ENCODE measurements around the gene R3HDM2.

The R3HDM2 gene

DNA sequence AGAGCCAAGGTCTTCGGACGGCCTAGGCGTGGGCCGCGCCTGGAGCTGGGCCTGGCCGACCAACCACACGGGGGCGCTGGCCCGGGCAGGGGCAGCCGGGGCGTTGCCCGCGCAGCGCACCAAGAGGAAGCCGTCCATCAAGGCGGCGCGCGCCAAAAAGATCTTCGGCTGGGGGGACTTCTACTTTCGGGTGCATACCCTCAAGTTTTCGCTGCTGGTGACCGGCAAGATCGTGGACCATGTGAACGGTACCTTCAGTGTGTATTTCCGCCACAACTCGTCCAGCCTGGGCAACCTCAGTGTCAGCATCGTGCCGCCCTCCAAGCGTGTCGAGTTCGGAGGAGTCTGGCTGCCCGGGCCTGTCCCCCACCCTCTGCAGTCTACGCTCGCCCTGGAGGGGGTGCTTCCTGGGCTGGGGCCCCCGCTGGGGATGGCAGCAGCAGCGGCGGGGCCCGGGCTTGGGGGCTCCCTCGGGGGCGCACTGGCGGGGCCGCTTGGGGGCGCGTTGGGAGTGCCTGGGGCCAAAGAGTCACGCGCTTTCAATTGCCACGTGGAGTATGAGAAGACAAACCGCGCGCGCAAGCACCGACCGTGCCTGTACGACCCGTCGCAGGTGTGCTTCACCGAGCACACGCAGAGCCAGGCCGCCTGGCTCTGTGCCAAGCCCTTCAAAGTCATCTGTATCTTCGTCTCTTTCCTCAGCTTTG, 205.7 kb downstream of the R3HDM2 start:
- H3K9ac ChIP-seq (ENCODE audit: low read length) = no peak overlapping the region
- no peaks in the 10 kb centered on the region for H3K9me3 ChIP-seq (ENCODE audit: low read length)
- no peak overlapping the region for H3K27ac ChIP-seq (ENCODE audit: low read depth, low read length)
- peaks cover 7% of the 10 kb centered on the region for H3K4me1 ChIP-seq (ENCODE audit: insufficient read depth, low read length)
- peaks cover 61 to 68% of the 10 kb centered on the region in 2 donors for H3K27me3 ChIP-seq (ENCODE audit: control insufficient read depth in 1 of 2, insufficient read depth in 2 of 2, low read length in 2 of 2)
- H3K36me3 ChIP-seq (ENCODE audit: insufficient read depth, low read length) = no peaks in the 10 kb centered on the region
- no peak overlapping the region for H3K4me3 ChIP-seq (ENCODE audit: low read depth in 1 of 2, low read length in 2 of 2)

DNA sequence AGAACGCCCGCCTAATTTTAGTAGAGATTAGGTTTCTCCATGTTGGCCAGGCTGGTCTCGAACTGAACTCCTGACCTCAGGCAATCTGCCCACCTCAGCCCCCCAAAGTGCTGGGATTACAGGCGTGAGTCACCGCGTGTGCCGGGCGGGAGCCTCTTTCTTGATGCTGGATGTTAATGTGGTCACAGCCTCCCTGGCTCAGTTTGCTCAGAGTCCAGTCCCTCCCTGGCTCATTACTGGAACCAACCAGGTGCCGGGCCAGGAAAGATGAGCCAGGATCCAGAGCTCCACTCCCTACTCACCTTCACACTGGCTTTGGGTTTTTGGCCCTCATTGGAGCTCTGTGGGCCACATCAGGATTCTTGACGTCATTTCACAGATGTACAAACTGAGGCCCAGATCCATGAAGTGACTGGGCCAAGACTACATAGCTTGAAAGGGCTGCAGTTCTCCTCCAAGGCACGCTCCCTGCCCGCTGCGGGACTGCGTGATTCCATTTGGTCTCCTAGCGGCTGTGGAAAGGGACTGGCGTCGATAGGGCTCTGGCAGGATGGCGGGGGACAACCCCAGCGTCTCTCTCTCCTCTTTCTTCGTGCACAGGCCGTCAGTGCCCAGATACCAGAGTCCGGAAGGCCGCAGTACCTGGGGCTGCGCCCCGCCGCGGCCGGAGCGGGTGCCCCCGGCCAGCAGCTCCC, 206.4 kb downstream of the R3HDM2 start:
- Histone ChIP-seq H3K36me3 (ENCODE audit: insufficient read depth, low read length) (no peaks in the 10 kb centered on the region), H3K27me3 (ENCODE audit: control insufficient read depth in 1 of 2, insufficient read depth in 2 of 2, low read length in 2 of 2) (peaks cover 67 to 75% of the 10 kb centered on the region in 2 donors), H3K4me3 (ENCODE audit: low read depth in 1 of 2, low read length in 2 of 2) (no peak overlapping the region), H3K9ac (ENCODE audit: low read length) (no peak overlapping the region), H3K27ac (ENCODE audit: low read depth, low read length) (no peak overlapping the region), H3K9me3 (ENCODE audit: low read length) (no peaks in the 10 kb centered on the region), H3K4me1 (ENCODE audit: insufficient read depth, low read length) (peaks cover 5% of the 10 kb centered on the region)

DNA sequence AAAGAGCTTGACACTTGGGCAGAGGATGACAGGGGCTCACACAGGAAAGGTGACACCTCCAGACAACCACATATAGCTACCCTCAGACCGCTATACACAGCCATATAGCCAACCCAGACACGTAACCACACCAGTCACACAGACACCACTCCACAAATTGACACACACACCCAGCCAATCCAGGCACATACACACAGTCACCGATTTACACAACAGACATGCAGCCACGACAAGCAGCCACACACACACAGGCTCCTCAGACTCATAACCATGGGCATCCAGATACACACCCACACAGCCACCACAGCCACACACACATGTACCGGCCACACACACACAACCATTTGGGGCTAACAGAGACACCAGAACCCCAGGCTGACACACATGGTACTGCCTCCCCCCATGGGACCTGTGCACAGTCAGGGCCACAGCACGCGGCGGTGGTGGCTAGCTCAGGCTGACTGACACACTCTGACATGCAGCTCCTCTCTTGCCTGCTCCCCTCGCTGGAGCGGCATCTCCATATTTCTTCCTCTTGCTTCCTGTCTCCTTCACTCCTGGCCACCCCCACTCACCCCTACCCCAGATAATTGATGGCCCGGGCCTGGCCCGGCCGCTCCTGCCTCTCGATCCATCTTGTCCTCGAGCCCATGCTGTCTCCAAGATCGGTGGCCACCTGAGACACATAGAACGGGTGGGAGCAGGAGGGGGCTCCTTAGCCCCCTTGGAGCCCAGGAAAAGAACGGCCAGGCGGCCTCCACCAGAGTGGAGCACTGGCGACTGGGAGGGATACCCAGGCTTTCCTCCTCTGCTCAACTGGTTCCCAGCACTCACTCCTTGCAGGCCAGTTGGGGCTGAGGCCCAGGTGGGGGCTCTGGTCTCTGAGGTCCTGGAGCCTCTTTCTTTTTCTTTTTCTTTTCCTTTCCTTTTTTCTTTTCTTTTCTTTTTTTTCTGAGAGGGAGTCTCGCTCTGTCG, 207.4 kb downstream of the R3HDM2 start:
- no peak overlapping the region for H3K9ac ChIP-seq (ENCODE audit: low read length)
- no peak overlapping the region for H3K4me3 ChIP-seq (ENCODE audit: low read depth in 1 of 2, low read length in 2 of 2)
- H3K27me3 ChIP-seq (ENCODE audit: control insufficient read depth in 1 of 2, insufficient read depth in 2 of 2, low read length in 2 of 2) = peaks cover 74 to 84% of the 10 kb centered on the region in 2 donors
- no peaks in the 10 kb centered on the region for H3K36me3 ChIP-seq (ENCODE audit: insufficient read depth, low read length)
- H3K9me3 ChIP-seq (ENCODE audit: low read length) = no peaks in the 10 kb centered on the region
- no peaks in the 10 kb centered on the region for H3K4me1 ChIP-seq (ENCODE audit: insufficient read depth, low read length)
- H3K27ac ChIP-seq (ENCODE audit: low read depth, low read length) = no peak overlapping the region

DNA sequence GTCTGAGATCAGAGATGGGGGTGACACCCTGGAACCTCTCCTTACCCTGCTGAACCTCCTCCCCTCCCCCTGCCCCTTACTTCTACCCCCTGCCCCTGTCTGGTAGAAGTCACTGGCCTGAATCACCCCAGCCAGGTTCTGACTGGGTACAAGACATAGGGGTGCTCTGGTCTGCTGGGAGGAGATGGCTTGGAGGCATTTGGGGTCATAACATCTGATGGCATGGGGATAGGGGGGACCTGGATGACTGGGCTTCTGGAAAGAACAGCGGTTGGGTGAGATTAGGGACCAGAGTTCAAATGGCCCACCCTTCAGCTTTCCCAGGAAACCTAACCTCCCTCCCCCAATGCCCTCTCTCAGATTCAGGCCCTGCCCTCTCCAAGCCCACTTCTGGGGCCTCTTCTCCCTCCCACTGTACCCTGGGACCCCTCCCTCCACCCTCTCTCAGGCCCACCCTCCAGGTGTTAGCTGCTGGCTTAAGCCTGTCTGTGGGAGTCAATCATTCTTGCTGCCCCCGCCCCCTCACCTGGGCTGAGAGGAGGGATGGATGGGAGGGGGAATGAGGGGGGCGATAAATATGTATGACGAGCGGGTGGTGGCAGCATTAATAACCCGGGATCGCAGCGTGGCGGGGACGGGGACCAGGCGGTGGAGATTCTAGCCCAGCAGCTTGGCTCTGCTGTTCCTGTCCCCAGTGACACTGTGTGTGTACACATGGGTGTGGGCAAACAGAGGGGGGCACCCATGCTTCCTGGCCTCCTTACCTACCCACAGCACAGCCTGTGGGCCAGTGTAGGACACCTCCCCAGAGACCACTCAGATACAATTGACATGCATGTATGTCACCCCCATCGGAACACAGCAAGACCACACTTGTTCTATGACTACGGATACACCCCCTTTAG, 208.3 kb downstream of the R3HDM2 start:
- Histone ChIP-seq H3K4me3 (ENCODE audit: low read depth in 1 of 2, low read length in 2 of 2) (no peak overlapping the region), H3K36me3 (ENCODE audit: insufficient read depth, low read length) (no peaks in the 10 kb centered on the region), H3K4me1 (ENCODE audit: insufficient read depth, low read length) (peaks cover 1% of the 10 kb centered on the region), H3K27me3 (ENCODE audit: control insufficient read depth in 1 of 2, insufficient read depth in 2 of 2, low read length in 2 of 2) (peaks cover 84 to 93% of the 10 kb centered on the region in 2 donors), H3K27ac (ENCODE audit: low read depth, low read length) (no peak overlapping the region), H3K9me3 (ENCODE audit: low read length) (no peaks in the 10 kb centered on the region), H3K9ac (ENCODE audit: low read length) (no peak overlapping the region)

DNA sequence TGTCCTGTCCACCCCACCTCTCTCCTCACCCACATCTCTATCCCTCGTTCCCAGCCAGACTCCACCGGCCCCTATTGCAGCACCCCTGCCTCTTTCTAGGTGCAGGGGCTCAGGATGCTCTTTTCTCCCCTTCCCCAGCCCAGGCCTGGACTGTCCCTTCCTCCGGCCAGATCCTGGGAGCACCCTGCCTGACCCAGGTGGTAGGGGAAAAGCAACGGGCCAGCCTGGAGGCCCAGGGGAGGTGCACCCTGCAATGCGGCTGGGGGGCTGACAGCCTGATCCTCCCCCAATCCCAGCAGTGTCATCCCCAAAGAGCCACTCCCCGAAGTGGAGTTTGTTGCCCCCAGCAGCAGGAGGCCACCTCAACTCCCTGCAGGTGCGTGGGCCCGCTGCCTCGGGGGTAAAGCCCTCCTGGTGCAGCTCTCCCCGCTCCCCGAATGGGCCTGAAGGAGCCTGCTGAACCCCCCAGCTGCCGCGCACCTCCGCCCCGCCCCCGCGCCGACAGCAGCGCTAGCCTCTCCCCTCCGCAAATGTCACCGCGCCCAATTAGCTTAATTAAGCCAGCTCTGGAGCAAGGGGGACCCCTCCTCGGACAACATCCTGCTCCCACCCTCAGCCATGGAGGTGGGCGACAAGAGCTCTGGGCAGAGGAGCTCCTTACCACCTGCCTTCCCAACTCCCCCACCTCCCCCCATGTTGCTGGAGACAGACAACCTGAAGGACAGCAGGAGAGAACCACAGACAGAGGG, 209.5 kb downstream of the R3HDM2 start:
- H3K9me3 ChIP-seq (ENCODE audit: low read length) = no peaks in the 10 kb centered on the region
- peaks cover 84 to 94% of the 10 kb centered on the region in 2 donors for H3K27me3 ChIP-seq (ENCODE audit: control insufficient read depth in 1 of 2, insufficient read depth in 2 of 2, low read length in 2 of 2)
- H3K9ac ChIP-seq (ENCODE audit: low read length) = no peak overlapping the region
- peaks cover 7% of the 10 kb centered on the region for H3K4me1 ChIP-seq (ENCODE audit: insufficient read depth, low read length)
- H3K4me3 ChIP-seq (ENCODE audit: low read depth in 1 of 2, low read length in 2 of 2) = no peak overlapping the region
- H3K36me3 ChIP-seq (ENCODE audit: insufficient read depth, low read length) = no peaks in the 10 kb centered on the region
- no peak overlapping the region for H3K27ac ChIP-seq (ENCODE audit: low read depth, low read length)

DNA sequence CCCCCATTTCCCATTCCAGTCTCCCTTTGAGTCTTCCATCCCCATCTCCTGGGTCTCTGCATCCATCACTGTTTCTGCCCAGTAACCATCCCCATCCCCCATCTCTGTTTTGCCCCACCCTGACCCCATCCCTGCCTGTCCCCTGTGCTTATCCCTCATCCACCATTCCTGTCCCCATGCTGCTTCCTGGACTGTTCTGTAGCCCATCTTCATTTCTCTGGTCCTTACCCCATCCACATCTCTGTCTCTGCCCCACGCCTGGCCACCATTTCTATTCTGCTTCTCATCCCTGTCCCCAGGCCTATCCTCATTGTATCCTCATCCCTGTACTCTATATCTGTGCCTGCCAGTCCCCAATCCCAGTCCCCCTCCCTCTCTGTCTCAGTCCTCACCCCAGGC, 210.1 kb downstream of the R3HDM2 start:
- H3K4me1 ChIP-seq (ENCODE audit: insufficient read depth, low read length) = peaks cover 7% of the 10 kb centered on the region
- H3K9me3 ChIP-seq (ENCODE audit: low read length) = no peaks in the 10 kb centered on the region
- peaks cover 83 to 94% of the 10 kb centered on the region in 2 donors for H3K27me3 ChIP-seq (ENCODE audit: control insufficient read depth in 1 of 2, insufficient read depth in 2 of 2, low read length in 2 of 2)
- H3K4me3 ChIP-seq (ENCODE audit: low read depth in 1 of 2, low read length in 2 of 2) = no peak overlapping the region
- H3K27ac ChIP-seq (ENCODE audit: low read depth, low read length) = no peak overlapping the region
- H3K36me3 ChIP-seq (ENCODE audit: insufficient read depth, low read length) = no peaks in the 10 kb centered on the region
- H3K9ac ChIP-seq (ENCODE audit: low read length) = no peak overlapping the region

DNA sequence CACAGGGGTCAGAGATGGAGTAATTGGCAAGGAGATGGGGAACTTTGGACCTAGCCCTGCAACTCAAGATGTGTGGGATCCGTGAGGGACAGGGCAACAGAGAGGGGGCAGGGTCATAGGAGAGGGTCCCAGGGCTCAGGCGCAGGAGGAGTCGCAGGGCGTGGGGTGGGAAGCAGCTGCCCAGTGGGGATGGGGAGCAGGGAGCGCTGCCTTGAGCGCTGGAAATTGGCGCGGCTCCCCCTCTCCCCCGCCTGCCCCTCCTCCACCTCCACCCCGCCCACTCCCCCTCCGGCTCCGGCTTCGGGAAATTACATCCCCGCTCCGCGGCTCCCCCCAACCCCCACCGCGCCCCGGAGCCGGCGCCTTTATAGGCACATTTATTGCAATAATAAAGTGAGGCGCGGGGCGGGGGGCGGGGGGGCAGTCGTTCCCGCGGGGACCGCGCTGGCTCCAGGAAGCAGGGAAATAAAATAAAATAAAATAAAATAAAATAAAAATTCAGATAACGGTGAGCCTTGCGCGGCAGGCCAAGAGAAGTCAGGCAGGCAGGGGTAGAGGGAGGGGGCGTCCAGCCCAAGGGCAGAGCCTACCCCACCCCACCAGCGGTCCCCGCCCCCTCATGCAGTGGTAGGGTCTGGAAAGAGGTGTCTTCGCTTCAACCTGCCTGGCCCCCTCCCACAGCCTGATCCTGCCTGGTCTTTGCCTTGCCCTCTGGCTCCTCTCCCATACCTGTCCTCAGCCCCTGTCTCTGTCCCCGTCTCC, 210.7 kb downstream of the R3HDM2 start:
- peaks cover 7% of the 10 kb centered on the region for H3K4me1 ChIP-seq (ENCODE audit: insufficient read depth, low read length)
- H3K27ac ChIP-seq (ENCODE audit: low read depth, low read length) = no peak overlapping the region
- H3K36me3 ChIP-seq (ENCODE audit: insufficient read depth, low read length) = no peaks in the 10 kb centered on the region
- H3K27me3 ChIP-seq (ENCODE audit: control insufficient read depth in 1 of 2, insufficient read depth in 2 of 2, low read length in 2 of 2) = peaks cover 83 to 94% of the 10 kb centered on the region in 2 donors
- H3K4me3 ChIP-seq (ENCODE audit: low read depth in 1 of 2, low read length in 2 of 2) = no peak overlapping the region
- no peaks in the 10 kb centered on the region for H3K9me3 ChIP-seq (ENCODE audit: low read length)
- no peak overlapping the region for H3K9ac ChIP-seq (ENCODE audit: low read length)

DNA sequence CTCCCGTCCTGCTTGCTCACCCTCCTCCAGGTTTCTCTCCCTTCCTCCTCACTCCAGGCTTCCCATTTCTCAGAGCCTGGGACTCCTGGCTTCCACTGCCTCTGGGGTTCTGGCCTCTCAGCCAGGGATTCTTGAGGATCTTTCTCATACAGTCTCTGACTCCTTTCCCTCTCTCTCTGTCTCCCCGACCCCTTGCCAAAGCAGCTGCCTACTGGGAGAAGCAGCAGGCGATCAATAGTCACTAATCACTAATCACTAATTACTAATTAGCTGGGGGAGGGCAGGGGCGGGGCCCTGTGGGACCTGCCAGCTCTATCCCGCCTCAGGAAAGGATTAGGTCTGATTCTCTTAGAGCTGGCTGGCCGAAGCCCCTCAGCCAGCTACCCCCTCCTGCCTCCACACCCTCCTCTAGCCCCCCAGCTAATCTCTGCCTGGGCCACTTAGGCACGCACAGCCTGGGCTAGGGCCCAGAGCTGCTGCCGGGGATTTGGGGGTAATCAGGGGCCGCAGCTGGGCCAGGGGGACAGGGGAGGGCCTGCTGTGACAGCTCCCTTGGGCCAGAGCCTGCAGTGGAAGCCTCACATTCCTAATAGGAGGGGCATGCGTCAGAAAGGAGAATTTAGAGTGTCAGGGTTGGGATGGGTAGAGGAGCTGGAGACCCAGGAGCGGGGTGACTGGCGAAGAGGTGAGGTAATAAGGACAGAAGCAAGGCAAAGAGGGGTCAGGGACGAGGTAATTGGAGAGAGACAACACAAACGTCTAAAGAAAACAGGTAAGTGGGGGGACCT, 211.4 kb downstream of the R3HDM2 start:
- Histone ChIP-seq H3K36me3 (ENCODE audit: insufficient read depth, low read length) (no peaks in the 10 kb centered on the region), H3K4me3 (ENCODE audit: low read depth in 1 of 2, low read length in 2 of 2) (no peak overlapping the region), H3K9me3 (ENCODE audit: low read length) (no peaks in the 10 kb centered on the region), H3K9ac (ENCODE audit: low read length) (no peak overlapping the region), H3K4me1 (ENCODE audit: insufficient read depth, low read length) (peaks cover 12% of the 10 kb centered on the region), H3K27me3 (ENCODE audit: control insufficient read depth in 1 of 2, insufficient read depth in 2 of 2, low read length in 2 of 2) (peaks cover 83 to 95% of the 10 kb centered on the region in 2 donors), H3K27ac (ENCODE audit: low read depth, low read length) (no peak overlapping the region)

DNA sequence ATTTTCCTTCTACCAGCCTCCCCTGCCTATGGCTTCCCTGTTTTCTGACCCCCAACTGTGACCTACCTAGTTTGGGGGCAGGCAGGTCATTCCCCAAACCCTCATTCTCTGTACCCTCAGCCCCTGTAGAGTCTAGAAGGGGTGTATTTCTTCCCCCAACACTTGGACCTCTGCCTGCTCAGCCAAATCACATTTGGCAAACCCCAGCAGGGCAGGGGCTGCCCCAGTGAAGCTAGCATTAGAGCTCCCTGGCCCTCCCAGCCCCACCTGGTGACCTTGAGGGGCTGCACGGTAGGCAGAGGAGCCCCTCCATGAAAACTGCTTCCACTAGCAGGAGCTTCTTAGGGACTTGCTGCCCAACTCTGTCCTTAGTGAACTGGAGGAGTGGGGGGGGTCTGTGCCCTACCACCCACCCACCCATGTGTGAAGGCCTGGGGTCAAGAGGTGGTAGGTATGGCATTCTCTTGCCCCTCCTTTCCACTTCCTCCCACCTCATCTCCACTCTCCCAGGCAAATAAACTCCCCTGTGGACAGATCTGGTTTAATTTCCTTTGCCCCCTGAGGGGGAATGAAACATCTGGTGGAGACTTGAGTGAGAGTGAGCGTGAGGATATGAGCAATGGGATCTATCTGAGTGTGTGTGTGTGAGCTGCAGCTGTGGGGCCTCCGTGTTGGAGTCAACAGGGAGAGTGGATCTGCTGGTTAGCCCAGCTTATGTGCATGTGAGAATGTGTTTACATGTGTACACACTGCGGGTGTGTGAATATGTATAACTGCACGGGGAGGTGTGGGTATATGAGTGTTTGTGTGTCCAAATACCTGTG, 212.6 kb downstream of the R3HDM2 start:
- H3K9me3 ChIP-seq (ENCODE audit: low read length) = no peaks in the 10 kb centered on the region
- H3K27ac ChIP-seq (ENCODE audit: low read depth, low read length) = no peak overlapping the region
- H3K9ac ChIP-seq (ENCODE audit: low read length) = no peak overlapping the region
- no peak overlapping the region for H3K4me3 ChIP-seq (ENCODE audit: low read depth in 1 of 2, low read length in 2 of 2)
- H3K4me1 ChIP-seq (ENCODE audit: insufficient read depth, low read length) = peaks cover 24% of the 10 kb centered on the region
- H3K36me3 ChIP-seq (ENCODE audit: insufficient read depth, low read length) = no peaks in the 10 kb centered on the region
- H3K27me3 ChIP-seq (ENCODE audit: control insufficient read depth in 1 of 2, insufficient read depth in 2 of 2, low read length in 2 of 2) = peaks cover 75 to 93% of the 10 kb centered on the region in 2 donors

Data from muscle layer of colon (tissue), 2 donors.